ENCODE data around the gene COL15A1.

- TF ChIP-seq CTCF (IDR thresholded peaks at IDR 0.05; ENCODE audit: low read depth, low read length, poor library complexity, severe bottlenecking) (no peak), EZH2phosphoT487 (IDR thresholded peaks at IDR 0.05; ENCODE audit: borderline replicate concordance, low read length) (no peak)
Observed at GRCh38 chr9:99079542-99079941, 135.8 kb downstream of the COL15A1 start.
